Tibial artery (tissue), 4 donors: Measurements from ENCODE around the gene MT2A.

Experiments
- DNase-seq, 2 donors: peaks; one replicate each; pipeline ENCODE4 v3.0.0-alpha.2; 2019
- H3K27ac ChIP-seq, 2 donors: fragments of 200-600 bp; sonication (generic) in 1 of 2; 1 replicate in 1 of 2; 2 replicates in 1 of 2; pipeline ENCODE4 v1.5.1; 2018 to 2019; ENCODE audit warnings: mild to moderate bottlenecking in 1 of 2
- H3K27me3 ChIP-seq, 2 donors: fragments of 200-600 bp; sonication (generic) in 1 of 2; one replicate each; pipeline versions ENCODE4 v1.5.1 to v1.6.0; 2016 to 2019
- H3K36me3 ChIP-seq, 3 donors: fragments of 200-600 bp; sonication (generic) in 2 of 3; one replicate each; pipeline ENCODE4 v1.5.1; 2016 to 2019; ENCODE audit warnings: mild to moderate bottlenecking in 2 of 3
- H3K4me1 ChIP-seq, 4 donors: fragments of 200-600 bp; sonication (generic) in 2 of 4; 1 replicate in 3 of 4; 2 replicates in 1 of 4; pipeline ENCODE4 v1.5.1; 2016 to 2019
- H3K4me3 ChIP-seq, 2 donors: fragments of 200-600 bp; sonication (generic) in 1 of 2; 1 replicate in 1 of 2; 2 replicates in 1 of 2; pipeline ENCODE4 v1.5.1; 2018 to 2019; ENCODE audit warnings: mild to moderate bottlenecking in 2 of 2
- H3K9me3 ChIP-seq, 3 donors: fragments of 200-600 bp; sonication (generic) in 1 of 3; one replicate each; pipeline ENCODE4 v1.5.1; 2016 to 2019
- CTCF ChIP-seq, 2 experiments: fragments of 200-600 bp in 1 of 2; fragments of 450-650 bp in 1 of 2; IDR thresholded peaks; one replicate each; pipeline ENCODE4 v1.5.1; 2017 to 2019; ENCODE audit warnings: antibody characterized with exemption in 2 of 2, mild to moderate bottlenecking in 1 of 2, moderate library complexity in 1 of 2
- intact Hi-C: fragments of 100-400 bp; cut with DNase I; formaldehyde crosslinking; loops from one replicate; pipeline ENCODE4 v1.15.0; 2023; ENCODE audit warnings: low total_unique reads

Gene MT2A

GRCh38 chr16:56643833-56644232 is 35.4 kb downstream of the MT2A start:
- Histone ChIP-seq H3K27ac (peak overlapping the region; percentile 58 to 81), H3K4me3 (peak overlapping the region; percentile 39 to 50)

GRCh38 chr16:56645311-56645710 is 36.9 kb downstream of the MT2A start:
- DNase-seq = no peak
- Histone ChIP-seq H3K9me3 (no peaks in the 10 kb centered on the region), H3K27ac (no peak overlapping the region), H3K36me3 (no peaks in the 10 kb centered on the region), H3K4me1 (peaks cover 0 to 13% (median 9%) of the 10 kb centered on the region in 4 donors), H3K4me3 (no peak overlapping the region), H3K27me3 (peaks cover 0 to 21% of the 10 kb centered on the region in 2 donors)
- TF ChIP-seq CTCF (IDR thresholded peaks at IDR 0.05) = no peak
- intact Hi-C loops = no loop called here

More at GRCh38 chr16:56643833-56644232, 35.4 kb downstream of the MT2A start:
- no peaks in the 10 kb centered on the region for H3K9me3 ChIP-seq
- no peak for TF ChIP-seq CTCF (IDR thresholded peaks at IDR 0.05)
- peaks cover 0 to 19% (median 14%) of the 10 kb centered on the region in 4 donors for H3K4me1 ChIP-seq
- H3K36me3 ChIP-seq = no peaks in the 10 kb centered on the region
- intact Hi-C loops = loop anchor here (5.0 kb wide), 1 partner anchor 37 kb away; the partner anchor contains the start of gene MT2A
- peaks cover 0 to 13% of the 10 kb centered on the region in 2 donors for H3K27me3 ChIP-seq
- no peak for DNase-seq

GRCh38 chr16:56645838-56646237 is 37.5 kb downstream of the MT2A start:
- Histone ChIP-seq H3K36me3 (no peaks in the 10 kb centered on the region), H3K9me3 (no peaks in the 10 kb centered on the region), H3K4me1 (peaks cover 0 to 13% (median 9%) of the 10 kb centered on the region in 4 donors), H3K4me3 (no peak overlapping the region), H3K27me3 (peaks cover 0 to 21% of the 10 kb centered on the region in 2 donors), H3K27ac (no peak overlapping the region)
- TF ChIP-seq CTCF (IDR thresholded peaks at IDR 0.05) = no peak
- DNase-seq = no peak
- intact Hi-C loops = no loop called here

GRCh38 chr16:56647641-56648431 is 39.5 kb downstream of the MT2A start:
- TF ChIP-seq CTCF (IDR thresholded peaks at IDR 0.05) = no peak
- H3K4me3 ChIP-seq = no peak overlapping the region
- intact Hi-C loops = no loop called here
- no peak for DNase-seq
- H3K27me3 ChIP-seq = peaks cover 0 to 21% of the 10 kb centered on the region in 2 donors
- peaks cover 0 to 13% (median 8%) of the 10 kb centered on the region in 4 donors for H3K4me1 ChIP-seq
- no peaks in the 10 kb centered on the region for H3K36me3 ChIP-seq
- no peaks in the 10 kb centered on the region for H3K9me3 ChIP-seq
- no peak overlapping the region for H3K27ac ChIP-seq

GRCh38 chr16:56649271-56649670 is 40.9 kb downstream of the MT2A start:
- H3K27ac ChIP-seq = no peak overlapping the region
- TF ChIP-seq CTCF (IDR thresholded peaks at IDR 0.05) = no peak
- H3K4me1 ChIP-seq = no peaks in the 10 kb centered on the region
- no peak overlapping the region for H3K4me3 ChIP-seq
- H3K36me3 ChIP-seq = no peaks in the 10 kb centered on the region
- no peak for DNase-seq
- intact Hi-C loops = no loop called here
- no peaks in the 10 kb centered on the region for H3K9me3 ChIP-seq
- peaks cover 0 to 21% of the 10 kb centered on the region in 2 donors for H3K27me3 ChIP-seq
